ENCODE data around the gene SHCBP1. TPM values are rescaled to one million over a fixed set of nuclear protein-coding genes. Genes with fewer than 3 reads are reported as not detected.
"Not testable (repeated sequence)": the region's sequence is repeated elsewhere in the genome, so short reads cannot be mapped to it uniquely, and the experiment has no call there.

Gene SHCBP1
- total RNA-seq, 2 experiments from 2014 or later = 37.0 to 37.6 TPM

- Mint-ChIP-seq H3K27me3 (peaks cover 2% of the 10 kb centered on the region), H3K36me3 (ENCODE audit: low read depth) (no peaks in the 10 kb centered on the region), H3K9me3 (no peaks in the 10 kb centered on the region), H3K4me3 (no peak overlapping the region), H3K4me1 (ENCODE audit: low read depth) (no peaks in the 10 kb centered on the region), H3K27ac (no peak overlapping the region)
- ChIA-PET POLR2A (no interaction called here), CTCF (interaction anchor here (1.0 kb wide), 1 partner anchor 76 kb away, joined by 3 read pairs; no protein-coding TSS in a partner anchor)
- intact Hi-C loops (cut with micrococcal nuclease) = no loop called here
- no peak for ATAC-seq
- no peak for TF ChIP-seq CTCF (IDR thresholded peaks at IDR 0.05)
- DNase-seq = no peak
Measured at GRCh38 chr16:46629331-46630219, 8.4 kb upstream of the SHCBP1 start.

DNA sequence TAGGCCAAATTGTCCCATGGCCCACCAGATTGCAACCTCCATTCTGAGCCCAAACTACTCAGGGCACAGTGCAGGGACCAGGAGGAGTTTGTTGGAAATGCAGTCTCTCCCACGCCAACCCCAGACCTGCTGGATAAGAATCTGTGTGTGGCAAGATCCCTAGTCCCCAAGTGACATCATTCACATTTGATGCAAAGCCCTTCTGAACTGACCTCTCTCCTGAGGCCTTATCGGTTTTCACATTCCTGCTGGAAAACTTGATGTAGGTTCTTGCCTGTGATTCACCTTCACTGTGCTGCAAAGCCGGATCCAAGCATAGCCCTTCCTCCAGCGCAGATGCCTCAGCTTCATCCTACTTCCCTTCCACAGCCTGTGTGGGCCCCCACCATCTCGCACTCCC lies 6.6 kb upstream of the SHCBP1 start:
- intact Hi-C loops (cut with micrococcal nuclease) = no loop called here
- ATAC-seq (no peak), DNase-seq (no peak)
- no peaks in the 10 kb centered on the region for H3K9me3 Mint-ChIP-seq
- CTCF ChIA-PET = no interaction called here
- no peak for TF ChIP-seq CTCF (IDR thresholded peaks at IDR 0.05)
- no peaks in the 10 kb centered on the region for H3K4me1 Mint-ChIP-seq (ENCODE audit: low read depth)
- no peak overlapping the region for H3K27ac Mint-ChIP-seq
- POLR2A ChIA-PET = no interaction called here
- peaks cover 2% of the 10 kb centered on the region for H3K27me3 Mint-ChIP-seq
- no peaks in the 10 kb centered on the region for H3K36me3 Mint-ChIP-seq (ENCODE audit: low read depth)
- H3K4me3 Mint-ChIP-seq = no peak overlapping the region

DNA sequence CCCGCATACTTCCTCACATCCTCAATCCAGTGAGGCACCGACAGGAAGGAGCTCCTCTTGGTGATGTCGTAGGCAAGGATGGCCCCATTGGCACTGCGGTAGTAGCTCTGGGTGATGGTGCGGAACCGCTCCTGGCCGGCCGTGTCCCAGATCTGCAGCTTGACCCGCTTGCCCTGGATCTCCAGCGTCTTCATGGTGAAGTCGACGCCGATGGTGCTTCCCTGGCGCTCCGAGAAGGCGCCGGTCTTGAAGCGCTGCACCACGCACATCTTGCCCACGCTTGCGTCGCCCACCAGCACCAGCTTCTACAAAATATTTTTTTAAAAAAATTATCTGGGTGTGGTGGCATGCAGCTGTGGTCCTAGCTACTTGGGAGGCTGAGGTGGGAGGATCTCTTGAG lies 5.5 kb upstream of the SHCBP1 start:
- H3K27me3 Mint-ChIP-seq; H3K4me1 Mint-ChIP-seq (ENCODE audit: low read depth); DNase-seq; intact Hi-C loops (cut with micrococcal nuclease); CTCF ChIA-PET; H3K27ac Mint-ChIP-seq; H3K36me3 Mint-ChIP-seq (ENCODE audit: low read depth); H3K4me3 Mint-ChIP-seq; ATAC-seq; POLR2A ChIA-PET; H3K9me3 Mint-ChIP-seq: not testable (repeated sequence)

DNA sequence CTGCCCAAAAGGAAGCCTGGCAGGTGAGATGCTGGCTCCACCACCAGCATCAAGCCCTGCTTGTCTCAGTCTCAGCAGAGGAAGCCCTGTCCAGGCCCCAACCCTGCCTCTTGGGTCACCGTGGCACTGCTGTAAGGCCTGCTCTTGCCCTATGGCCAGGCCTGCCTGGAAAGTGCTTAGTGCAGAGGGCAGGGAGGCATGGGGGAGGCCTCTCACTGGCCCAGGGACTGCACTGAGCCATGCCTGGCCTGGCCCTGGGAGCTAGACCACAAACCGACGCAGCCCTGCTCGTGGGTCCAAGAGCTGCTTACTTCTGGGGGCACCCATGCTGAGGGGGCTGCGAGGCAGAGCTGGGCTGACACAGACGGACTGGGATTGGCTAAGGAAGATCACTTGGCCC lies 3.7 kb upstream of the SHCBP1 start:
- H3K27ac Mint-ChIP-seq; H3K9me3 Mint-ChIP-seq; ATAC-seq; H3K4me3 Mint-ChIP-seq; POLR2A ChIA-PET; H3K36me3 Mint-ChIP-seq (ENCODE audit: low read depth); H3K27me3 Mint-ChIP-seq; CTCF ChIA-PET; intact Hi-C loops (cut with micrococcal nuclease); DNase-seq: not testable (repeated sequence)
- peaks cover 13% of the 10 kb centered on the region for H3K4me1 Mint-ChIP-seq (ENCODE audit: low read depth)

GRCh38 chr16:46623707-46624106 lies 2.5 kb upstream of the SHCBP1 start:
- H3K9me3 Mint-ChIP-seq; H3K27ac Mint-ChIP-seq; intact Hi-C loops (cut with micrococcal nuclease); POLR2A ChIA-PET; DNase-seq; ATAC-seq; H3K4me3 Mint-ChIP-seq; CTCF ChIA-PET; H3K36me3 Mint-ChIP-seq (ENCODE audit: low read depth); H3K27me3 Mint-ChIP-seq: not testable (repeated sequence)
- peaks cover 13% of the 10 kb centered on the region for H3K4me1 Mint-ChIP-seq (ENCODE audit: low read depth)

DNA sequence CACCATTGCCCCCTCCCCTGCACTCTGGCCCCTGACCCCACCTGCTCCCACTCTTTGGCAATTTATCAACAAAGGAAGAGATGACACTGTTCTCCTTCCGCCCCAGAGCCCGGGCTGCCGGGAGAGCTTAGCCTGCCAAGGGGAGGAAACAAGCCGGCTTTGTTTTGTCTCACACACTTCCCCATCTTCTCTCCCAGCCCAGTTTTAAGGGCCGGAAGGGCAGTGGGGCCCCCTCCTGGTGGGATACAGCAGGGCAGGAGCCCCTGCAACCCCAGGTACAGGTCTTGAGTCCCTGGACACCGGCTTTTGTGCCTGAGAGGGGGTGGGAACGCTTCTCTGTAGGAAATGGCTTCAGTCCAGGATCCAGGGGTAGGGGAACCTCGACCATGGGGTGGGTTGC lies 2.1 kb upstream of the SHCBP1 start:
- H3K27ac Mint-ChIP-seq; POLR2A ChIA-PET; DNase-seq; CTCF ChIA-PET; intact Hi-C loops (cut with micrococcal nuclease); H3K4me3 Mint-ChIP-seq; H3K27me3 Mint-ChIP-seq; H3K9me3 Mint-ChIP-seq: not testable (repeated sequence)
- Mint-ChIP-seq H3K36me3 (ENCODE audit: low read depth) (peaks cover 13% of the 10 kb centered on the region), H3K4me1 (ENCODE audit: low read depth) (peaks cover 13% of the 10 kb centered on the region)
- ATAC-seq = peak; percentile 25

Data from activated CD8-positive, alpha-beta T cell treated with anti-CD3 and anti-CD28 coated beads for 36 hours (primary cell).